ENCODE results near the gene ZNF865. TPM values are rescaled to one million over a fixed set of nuclear protein-coding genes. Genes with fewer than 3 reads are reported as not detected.

ZNF865 gene
- total RNA-seq, 2 experiments from 2014 or later = 3.0 to 11.3 TPM

DNA sequence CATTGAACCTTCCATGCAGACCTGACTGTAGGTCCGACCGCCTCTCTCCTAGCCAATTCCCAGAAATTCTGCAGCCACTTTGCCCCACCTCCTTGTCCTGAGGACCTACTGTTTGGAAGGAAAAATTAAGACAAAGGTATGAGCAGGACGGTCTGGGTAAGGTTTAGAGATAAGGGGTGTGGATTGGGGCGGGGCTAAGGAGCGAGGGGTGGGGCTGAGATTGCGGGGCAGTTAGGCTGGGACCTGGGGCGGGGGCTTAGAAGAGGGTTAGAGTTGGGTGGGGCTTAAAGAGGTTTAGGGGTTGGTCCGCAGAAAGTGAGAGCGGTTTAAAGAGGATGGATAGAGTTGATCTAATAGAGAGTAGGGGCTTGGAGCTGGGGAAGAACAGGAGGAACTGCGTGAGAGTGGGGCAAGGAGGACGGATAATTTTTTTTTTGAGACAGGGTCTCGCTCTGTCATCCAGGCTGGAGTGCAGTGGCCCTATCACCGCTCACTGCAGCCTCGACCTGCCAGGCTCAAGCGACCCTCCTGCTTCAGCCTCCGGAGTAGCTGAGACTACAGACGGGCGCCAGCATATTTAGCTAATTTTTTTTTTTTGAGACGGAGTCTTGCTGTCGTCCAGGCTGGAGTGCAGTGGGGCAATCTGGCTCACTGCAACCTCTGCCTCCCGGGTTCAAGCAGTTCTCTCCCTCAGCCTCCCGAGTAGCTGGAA lies 1.7 kb upstream of the ZNF865 start:
- peak overlapping the region; percentile 95 for H3K4me3 ChIP-seq (ENCODE audit: low read depth, low read length, poor library complexity, severe bottlenecking)
- no peaks in the 10 kb centered on the region for H4K20me1 ChIP-seq (ENCODE audit: insufficient read depth, low read length)
- no peak for DNase-seq (ENCODE audit: low spot score)
- peaks cover 19% of the 10 kb centered on the region for H3K79me2 ChIP-seq (ENCODE audit: insufficient read depth, low read depth, low read length)
- no peak overlapping the region for H2AFZ ChIP-seq (ENCODE audit: low read length)
- intact Hi-C loops (cut with micrococcal nuclease; ENCODE audit: unreplicated experiment) = no loop called here
- TF ChIP-seq, protein P1, sequence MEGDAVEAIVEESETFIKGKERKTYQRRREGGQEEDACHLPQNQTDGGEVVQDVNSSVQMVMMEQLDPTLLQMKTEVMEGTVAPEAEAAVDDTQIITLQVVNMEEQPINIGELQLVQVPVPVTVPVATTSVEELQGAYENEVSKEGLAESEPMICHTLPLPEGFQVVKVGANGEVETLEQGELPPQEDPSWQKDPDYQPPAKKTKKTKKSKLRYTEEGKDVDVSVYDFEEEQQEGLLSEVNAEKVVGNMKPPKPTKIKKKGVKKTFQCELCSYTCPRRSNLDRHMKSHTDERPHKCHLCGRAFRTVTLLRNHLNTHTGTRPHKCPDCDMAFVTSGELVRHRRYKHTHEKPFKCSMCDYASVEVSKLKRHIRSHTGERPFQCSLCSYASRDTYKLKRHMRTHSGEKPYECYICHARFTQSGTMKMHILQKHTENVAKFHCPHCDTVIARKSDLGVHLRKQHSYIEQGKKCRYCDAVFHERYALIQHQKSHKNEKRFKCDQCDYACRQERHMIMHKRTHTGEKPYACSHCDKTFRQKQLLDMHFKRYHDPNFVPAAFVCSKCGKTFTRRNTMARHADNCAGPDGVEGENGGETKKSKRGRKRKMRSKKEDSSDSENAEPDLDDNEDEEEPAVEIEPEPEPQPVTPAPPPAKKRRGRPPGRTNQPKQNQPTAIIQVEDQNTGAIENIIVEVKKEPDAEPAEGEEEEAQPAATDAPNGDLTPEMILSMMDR (conservative IDR thresholded peaks at IDR 0.05; ENCODE audit: low read length) = no peak
- no peak for TF ChIP-seq EZH2phosphoT487 (IDR thresholded peaks at IDR 0.05; ENCODE audit: borderline replicate concordance, low read depth, low read length)
- peaks cover 38% of the 10 kb centered on the region for H3K4me1 ChIP-seq (ENCODE audit: insufficient read depth, low read length, poor library complexity, severe bottlenecking)
- no peaks in the 10 kb centered on the region for H3K9me2 ChIP-seq (ENCODE audit: insufficient read depth, low read length)
- peak overlapping the region; percentile 99 for H3K4me2 ChIP-seq (ENCODE audit: low read length)
- ChIA-PET POLR2A (interaction anchor here (0.6 to 0.7 kb wide), 3 partner anchors 142 to 589 kb away, joined by 3 read pairs; no protein-coding TSS in a partner anchor), CTCF (ENCODE audit: unreplicated experiment) (no interaction called here)
- peaks cover 13% of the 10 kb centered on the region; the same call in 1 of the 2 replicates for H3K36me3 ChIP-seq (ENCODE audit: insufficient read depth, low read length)
- no peaks in the 10 kb centered on the region for H3K9me3 ChIP-seq (ENCODE audit: low read length)
- H3K27ac ChIP-seq (ENCODE audit: low read depth, low read length, poor library complexity, severe bottlenecking) = peak overlapping the region; percentile 97
- BruUV-seq (replicated peaks) = no TSS peak

DNA sequence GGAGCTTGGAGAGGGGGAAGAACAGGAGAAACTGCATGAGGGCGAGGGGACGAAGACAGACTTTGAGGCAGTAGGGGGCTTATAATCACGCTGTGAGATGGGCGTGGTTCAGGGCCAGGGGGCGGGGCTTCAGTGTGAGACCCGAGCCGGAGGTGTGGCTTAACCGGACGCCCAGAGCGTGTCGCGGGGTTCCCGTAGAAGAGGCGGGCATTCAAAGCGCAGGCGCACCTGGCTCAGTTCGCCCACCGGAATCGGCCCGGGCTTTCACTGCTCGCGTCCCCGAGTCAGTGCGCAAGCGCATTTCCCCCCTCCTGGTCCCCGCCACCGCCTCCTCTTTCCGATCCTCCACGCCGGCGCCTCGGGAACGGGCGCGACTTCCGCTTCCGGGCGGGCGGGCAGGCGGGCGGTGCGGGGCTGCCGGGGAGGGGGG lies 225 bp upstream of the ZNF865 start:
- TF ChIP-seq, protein P1 (conservative IDR thresholded peaks at IDR 0.05; ENCODE audit: low read length) = no peak
- TF ChIP-seq EZH2phosphoT487 (IDR thresholded peaks at IDR 0.05; ENCODE audit: borderline replicate concordance, low read depth, low read length) = no peak
- POLR2A ChIA-PET = no interaction called here
- CTCF ChIA-PET (ENCODE audit: unreplicated experiment) = no interaction called here
- Histone ChIP-seq H3K9me2 (ENCODE audit: insufficient read depth, low read length) (no peaks in the 10 kb centered on the region), H3K4me2 (ENCODE audit: low read length) (peak overlapping the region; percentile 99), H3K36me3 (ENCODE audit: insufficient read depth, low read length) (peaks cover 27% of the 10 kb centered on the region), H3K4me3 (ENCODE audit: low read depth, low read length, poor library complexity, severe bottlenecking) (peak overlapping the region; percentile 95), H3K79me2 (ENCODE audit: insufficient read depth, low read depth, low read length) (peaks cover 20% of the 10 kb centered on the region), H3K9me3 (ENCODE audit: low read length) (no peaks in the 10 kb centered on the region), H4K20me1 (ENCODE audit: insufficient read depth, low read length) (no peaks in the 10 kb centered on the region), H3K27ac (ENCODE audit: low read depth, low read length, poor library complexity, severe bottlenecking) (peak overlapping the region; percentile 97), H3K4me1 (ENCODE audit: insufficient read depth, low read length, poor library complexity, severe bottlenecking) (peaks cover 37% of the 10 kb centered on the region), H2AFZ (ENCODE audit: low read length) (peak overlapping the region; percentile 54; the same call in 1 of the 2 replicates)
- BruUV-seq (replicated peaks) = no TSS peak
- peak; percentile 98 for DNase-seq (ENCODE audit: low spot score)
- intact Hi-C loops (cut with micrococcal nuclease; ENCODE audit: unreplicated experiment) = no loop called here

DNA sequence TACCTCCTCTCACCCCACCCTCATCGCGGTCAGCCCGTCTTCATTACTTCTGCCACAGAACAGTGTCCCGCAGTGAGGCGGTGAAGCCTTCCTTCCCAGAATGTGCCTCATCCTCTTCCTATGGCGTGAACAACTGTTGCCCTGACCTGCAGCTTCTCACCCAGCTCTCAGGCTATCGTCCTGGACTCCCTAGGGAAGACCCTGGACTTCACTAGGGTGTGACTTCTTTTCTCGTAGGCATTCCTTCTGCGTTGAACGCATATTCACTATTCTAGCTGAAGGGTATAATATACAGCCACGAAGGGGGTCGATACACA lies 982 bp downstream of the ZNF865 start:
- Histone ChIP-seq H3K4me3 (ENCODE audit: low read depth, low read length, poor library complexity, severe bottlenecking) (peak overlapping the region; percentile 95), H2AFZ (ENCODE audit: low read length) (no peak overlapping the region), H3K9me3 (ENCODE audit: low read length) (no peaks in the 10 kb centered on the region), H3K4me1 (ENCODE audit: insufficient read depth, low read length, poor library complexity, severe bottlenecking) (peaks cover 28% of the 10 kb centered on the region), H3K9me2 (ENCODE audit: insufficient read depth, low read length) (no peaks in the 10 kb centered on the region), H3K27ac (ENCODE audit: low read depth, low read length, poor library complexity, severe bottlenecking) (peak overlapping the region; percentile 97), H3K4me2 (ENCODE audit: low read length) (peak overlapping the region; percentile 99), H4K20me1 (ENCODE audit: insufficient read depth, low read length) (no peaks in the 10 kb centered on the region), H3K79me2 (ENCODE audit: insufficient read depth, low read depth, low read length) (peaks cover 20% of the 10 kb centered on the region), H3K36me3 (ENCODE audit: insufficient read depth, low read length) (peaks cover 33% of the 10 kb centered on the region)
- TF ChIP-seq, protein P1 (conservative IDR thresholded peaks at IDR 0.05; ENCODE audit: low read length) = peak; percentile 55; the same call in 1 of the 2 replicates
- TF ChIP-seq EZH2phosphoT487 (IDR thresholded peaks at IDR 0.05; ENCODE audit: borderline replicate concordance, low read depth, low read length) = no peak
- intact Hi-C loops (cut with micrococcal nuclease; ENCODE audit: unreplicated experiment) = loop anchor here (1.0 kb wide), 1 partner anchor 90 kb away; no protein-coding TSS in a partner anchor
- BruUV-seq (replicated peaks) = no TSS peak
- CTCF ChIA-PET (ENCODE audit: unreplicated experiment) = interaction anchor here (1.0 kb wide), 1 partner anchor 19 kb away, joined by 3 read pairs; no protein-coding TSS in a partner anchor
- POLR2A ChIA-PET = interaction anchor here (0.8 kb wide), 2 partner anchors 19 to 539 kb away, joined by 3 read pairs; no protein-coding TSS in a partner anchor
- no peak for DNase-seq (ENCODE audit: low spot score)

Data from OCI-LY7 (cell line).